ENCODE data around the gene FAM222B.

- TF ChIP-seq, protein P1, sequence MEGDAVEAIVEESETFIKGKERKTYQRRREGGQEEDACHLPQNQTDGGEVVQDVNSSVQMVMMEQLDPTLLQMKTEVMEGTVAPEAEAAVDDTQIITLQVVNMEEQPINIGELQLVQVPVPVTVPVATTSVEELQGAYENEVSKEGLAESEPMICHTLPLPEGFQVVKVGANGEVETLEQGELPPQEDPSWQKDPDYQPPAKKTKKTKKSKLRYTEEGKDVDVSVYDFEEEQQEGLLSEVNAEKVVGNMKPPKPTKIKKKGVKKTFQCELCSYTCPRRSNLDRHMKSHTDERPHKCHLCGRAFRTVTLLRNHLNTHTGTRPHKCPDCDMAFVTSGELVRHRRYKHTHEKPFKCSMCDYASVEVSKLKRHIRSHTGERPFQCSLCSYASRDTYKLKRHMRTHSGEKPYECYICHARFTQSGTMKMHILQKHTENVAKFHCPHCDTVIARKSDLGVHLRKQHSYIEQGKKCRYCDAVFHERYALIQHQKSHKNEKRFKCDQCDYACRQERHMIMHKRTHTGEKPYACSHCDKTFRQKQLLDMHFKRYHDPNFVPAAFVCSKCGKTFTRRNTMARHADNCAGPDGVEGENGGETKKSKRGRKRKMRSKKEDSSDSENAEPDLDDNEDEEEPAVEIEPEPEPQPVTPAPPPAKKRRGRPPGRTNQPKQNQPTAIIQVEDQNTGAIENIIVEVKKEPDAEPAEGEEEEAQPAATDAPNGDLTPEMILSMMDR (IDR thresholded peaks at IDR 0.05): no peak
- TF ChIP-seq EP300 (IDR thresholded peaks at IDR 0.05) (no peak), POLR2A (IDR thresholded peaks at IDR 0.05) (no peak), POLR2AphosphoS5 (IDR thresholded peaks at IDR 0.05) (peak in 1 of 2 donors; percentile 17)
These were observed 81.7 kb downstream of the FAM222B start for GRCh38 chr17:28760601-28761562.

Data from upper lobe of left lung (tissue), 4 donors.